Femur (tissue), 1 donor: ENCODE measurements around the gene MAGEF1.
"Not testable (repeated sequence)": the region's sequence is repeated elsewhere in the genome, so short reads cannot be mapped to it uniquely, and the experiment has no call there.

ENCODE experiments used
- DNase-seq: peaks from one replicate; pipeline ENCODE4 v3.0.0-alpha.2; 2017

The MAGEF1 gene

DNA sequence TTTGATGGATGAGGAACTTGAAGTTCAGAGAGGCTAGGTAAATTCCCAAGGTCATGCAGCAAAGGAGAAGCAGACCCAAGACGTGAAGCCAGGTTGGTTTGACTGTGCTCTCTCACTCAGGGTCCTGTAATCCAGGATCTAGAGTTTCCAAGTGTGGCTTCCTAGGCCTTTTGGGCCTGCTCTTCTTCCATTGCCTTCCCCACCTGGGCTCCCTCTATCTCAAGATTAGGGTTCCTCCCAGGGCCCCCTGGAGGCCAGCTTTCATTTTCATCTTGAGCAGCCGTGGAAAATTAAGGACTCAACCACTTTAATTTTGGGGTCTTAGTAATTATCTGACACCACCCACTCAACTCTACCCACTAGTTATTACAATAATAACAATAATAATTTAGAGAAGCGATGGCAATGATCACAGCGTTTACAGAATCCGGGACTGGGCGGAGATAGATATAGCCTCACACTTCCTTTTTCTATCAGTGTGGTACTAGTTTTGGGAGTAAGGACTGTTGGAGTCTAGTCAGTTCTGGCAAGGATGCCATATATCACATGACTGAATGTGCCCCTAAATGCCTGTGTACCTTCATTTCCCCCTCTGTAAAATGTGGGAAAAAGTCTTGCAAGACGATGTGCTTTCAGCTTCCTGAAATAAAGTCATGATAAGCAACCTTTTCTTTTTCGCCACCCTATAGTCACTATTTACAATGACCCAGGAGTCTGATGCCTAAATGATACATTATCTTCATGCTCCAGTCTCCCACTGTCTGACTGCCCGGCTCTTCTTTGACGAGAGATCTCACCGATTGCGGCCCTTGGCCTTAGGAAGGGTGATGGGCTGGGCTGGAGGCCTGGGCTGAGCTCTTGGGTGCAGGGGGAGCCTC, 30.2 kb upstream of the MAGEF1 start:
- no peak for DNase-seq

DNA sequence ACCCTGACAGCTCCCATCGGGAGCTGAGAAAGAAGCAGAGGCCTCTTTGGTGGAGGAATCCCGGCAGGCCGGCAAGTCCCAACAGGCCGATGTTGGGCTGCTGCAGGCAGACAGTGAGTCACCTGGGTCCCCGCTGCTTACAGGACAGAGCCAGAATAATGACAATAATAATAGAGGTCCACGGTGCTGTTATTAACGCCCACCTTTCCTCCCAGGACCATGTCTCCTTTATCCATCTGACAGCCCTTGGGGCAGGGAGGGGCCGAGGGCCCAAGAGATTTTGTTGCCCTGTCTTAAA, 29.3 kb upstream of the MAGEF1 start:
- DNase-seq: peak; percentile 7

DNA sequence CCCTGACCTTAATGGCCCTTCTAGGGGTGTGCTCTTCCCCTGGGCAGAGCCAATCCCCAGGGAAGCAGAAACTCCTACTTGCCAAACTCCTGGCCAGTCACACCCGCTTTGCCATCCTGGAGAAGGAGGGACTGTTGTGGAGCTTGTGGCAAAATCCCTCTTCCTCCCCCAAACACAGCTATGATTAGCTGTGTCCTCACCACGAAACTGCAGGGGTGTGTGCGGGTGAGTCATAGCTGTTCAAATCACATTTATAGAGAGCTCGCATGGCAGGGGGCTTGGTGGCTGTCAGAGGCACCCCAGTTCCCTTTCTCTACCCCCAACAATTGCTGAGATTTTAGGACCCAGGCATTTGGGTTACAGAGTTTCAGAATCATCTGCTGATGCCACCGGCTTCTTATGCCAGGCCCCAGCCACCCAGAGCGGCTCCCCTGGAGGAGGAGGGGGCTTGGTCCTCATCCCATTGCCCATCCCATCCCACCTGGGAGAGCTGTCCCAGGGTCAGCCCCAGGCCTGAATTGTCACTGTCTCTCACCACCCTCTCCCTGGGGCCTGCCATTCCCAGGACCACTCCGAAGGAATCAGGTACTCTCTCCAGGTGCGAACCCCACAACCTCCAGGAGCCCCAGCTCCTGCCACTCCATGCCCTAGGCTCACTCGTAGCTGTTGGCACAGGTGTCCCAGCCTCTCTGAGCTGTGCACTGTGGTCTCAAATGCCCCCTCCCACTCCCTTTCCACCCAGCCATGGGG, 28.8 kb upstream of the MAGEF1 start:
- DNase-seq: peak; percentile 56

DNA sequence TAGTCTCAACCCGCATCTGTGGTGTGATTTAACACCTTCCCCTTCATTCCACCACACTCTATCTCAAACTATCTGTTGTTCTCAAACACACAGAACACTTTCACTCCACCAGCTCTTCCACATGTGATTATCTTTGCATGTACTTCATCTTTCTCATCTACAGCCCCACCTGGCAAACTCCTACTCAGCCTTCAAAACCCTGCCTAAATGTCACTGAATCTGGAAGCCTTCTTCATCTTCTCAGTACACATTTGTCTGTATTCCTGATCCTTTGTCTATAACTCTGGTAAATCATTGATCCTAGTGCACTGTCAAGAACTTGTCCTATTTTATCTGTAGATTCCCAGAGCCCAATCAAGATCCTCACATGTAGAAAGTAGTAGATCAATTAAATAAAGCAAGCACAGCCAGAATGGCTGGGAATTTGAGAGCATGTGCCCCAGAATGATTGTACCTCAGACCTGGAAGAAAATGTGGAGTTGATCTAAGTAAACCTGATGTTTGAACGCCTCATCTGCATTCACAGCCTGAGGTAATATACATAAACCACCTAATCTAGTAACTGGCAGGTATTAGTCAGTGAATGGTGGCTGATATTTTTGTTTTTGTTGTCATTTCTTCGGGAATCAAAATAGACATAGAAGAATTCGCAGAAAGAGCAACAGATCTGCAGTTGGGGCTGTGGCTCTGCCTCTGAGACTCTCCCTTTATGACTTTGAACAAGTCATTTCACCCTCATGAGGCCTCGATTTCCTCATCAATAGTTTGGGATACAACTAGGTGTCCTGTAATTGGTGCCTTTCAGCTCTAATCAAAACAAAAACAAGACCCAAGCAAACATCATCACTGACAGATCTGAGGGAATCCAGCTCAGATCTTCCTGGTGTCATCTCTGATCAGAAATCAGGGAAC, 28.0 kb upstream of the MAGEF1 start:
- no peak for DNase-seq

DNA sequence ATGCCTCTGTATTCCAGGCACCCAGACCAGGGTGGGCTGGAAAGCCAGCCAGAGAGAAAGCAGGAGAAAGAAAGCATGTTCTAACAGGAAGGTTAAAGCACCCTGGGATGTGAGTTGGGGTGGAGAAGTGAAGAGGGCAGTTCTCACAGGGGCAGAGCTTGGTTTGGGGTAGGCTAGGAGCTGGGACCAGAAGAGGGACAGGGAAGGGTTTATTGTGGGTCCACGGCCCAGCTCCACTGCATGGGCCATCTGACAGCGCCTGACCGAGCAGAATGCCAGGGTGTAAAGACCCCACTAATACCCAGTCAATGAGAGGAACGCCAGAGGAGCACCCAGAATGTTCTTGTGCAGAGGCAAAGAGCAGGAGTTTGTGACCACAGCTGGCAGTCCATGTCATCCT, 27.1 kb upstream of the MAGEF1 start:
- peak; percentile 9 for DNase-seq

DNA sequence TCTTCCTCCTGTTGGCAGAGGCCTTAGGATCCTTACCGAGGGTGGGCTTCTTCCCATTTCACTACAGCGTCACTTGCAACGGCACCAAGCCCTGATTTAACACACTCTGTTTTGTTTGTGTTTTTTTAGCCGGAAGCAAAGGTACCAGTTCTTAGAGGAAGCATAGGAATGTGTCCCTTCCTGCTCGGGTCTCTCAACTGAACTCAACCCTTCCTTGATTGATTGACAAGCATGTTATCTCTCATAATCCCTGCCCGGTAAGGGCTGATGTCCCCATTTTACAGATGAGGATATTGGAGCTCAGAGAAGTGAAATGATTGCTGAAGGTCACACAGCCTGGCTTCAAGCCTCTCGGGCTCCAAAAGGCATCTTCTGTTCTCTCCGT, 26.6 kb upstream of the MAGEF1 start:
- peak; percentile 1 for DNase-seq

DNA sequence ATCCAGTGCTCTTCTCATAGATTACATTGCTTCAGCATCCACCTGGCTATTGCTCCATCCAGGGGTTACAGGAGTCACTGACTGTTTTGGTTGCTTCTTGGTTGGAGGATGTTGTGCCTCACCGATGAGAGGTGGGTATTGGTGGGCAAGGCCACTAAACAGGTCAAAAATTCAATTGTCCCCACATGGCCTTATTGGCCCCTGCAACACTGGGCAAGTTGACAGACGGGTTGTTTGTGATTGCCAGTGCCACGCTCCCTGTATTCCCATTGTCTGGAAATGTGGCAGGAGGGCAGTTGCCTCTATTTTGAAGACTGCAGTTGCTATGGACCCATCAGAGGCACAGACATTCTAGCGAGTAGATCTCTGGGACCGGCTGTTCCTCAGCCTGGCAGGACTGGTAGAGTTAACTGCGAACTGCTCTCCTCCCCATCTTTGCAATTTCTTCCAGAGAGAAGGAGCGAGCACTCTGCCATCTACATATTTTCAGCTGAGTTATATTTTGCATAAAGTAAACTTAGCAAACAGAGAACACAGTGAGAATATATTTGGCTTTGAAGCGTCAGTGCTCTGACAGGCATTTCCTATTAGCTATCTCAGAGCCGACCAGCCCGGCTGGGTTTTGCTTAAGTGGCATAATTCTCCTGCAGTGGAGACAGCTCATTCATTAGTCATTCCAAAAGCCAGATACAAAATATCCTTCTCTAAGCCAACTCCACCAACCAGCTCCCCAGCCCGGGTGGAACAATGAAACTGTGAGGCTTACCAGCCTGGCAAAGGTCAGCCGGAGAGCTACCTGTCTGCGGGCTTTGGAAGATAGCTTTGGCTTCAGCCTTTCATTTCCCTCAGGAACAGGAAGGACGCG, 26.0 kb upstream of the MAGEF1 start:
- peak; percentile 16 for DNase-seq

DNA sequence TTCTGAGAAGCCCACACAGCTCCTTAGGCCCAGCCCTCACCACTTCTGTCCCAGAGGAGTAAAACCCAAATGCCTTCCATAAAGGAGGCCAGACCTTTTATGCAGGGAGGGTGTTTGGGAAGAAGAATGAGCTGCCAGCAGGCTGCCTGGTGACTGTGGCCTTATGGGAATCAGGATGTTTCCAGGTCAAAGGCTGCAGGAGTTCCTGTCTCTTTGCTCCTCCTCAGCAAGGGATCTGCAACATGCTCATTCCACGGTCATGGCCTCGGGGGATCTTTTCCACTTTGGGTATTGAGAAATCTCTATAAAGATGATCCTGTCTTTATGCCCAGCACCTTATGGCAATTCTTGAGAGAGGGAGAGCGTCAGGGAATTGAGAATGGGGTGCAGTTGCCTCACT, 25.2 kb upstream of the MAGEF1 start:
- DNase-seq: no peak

DNA sequence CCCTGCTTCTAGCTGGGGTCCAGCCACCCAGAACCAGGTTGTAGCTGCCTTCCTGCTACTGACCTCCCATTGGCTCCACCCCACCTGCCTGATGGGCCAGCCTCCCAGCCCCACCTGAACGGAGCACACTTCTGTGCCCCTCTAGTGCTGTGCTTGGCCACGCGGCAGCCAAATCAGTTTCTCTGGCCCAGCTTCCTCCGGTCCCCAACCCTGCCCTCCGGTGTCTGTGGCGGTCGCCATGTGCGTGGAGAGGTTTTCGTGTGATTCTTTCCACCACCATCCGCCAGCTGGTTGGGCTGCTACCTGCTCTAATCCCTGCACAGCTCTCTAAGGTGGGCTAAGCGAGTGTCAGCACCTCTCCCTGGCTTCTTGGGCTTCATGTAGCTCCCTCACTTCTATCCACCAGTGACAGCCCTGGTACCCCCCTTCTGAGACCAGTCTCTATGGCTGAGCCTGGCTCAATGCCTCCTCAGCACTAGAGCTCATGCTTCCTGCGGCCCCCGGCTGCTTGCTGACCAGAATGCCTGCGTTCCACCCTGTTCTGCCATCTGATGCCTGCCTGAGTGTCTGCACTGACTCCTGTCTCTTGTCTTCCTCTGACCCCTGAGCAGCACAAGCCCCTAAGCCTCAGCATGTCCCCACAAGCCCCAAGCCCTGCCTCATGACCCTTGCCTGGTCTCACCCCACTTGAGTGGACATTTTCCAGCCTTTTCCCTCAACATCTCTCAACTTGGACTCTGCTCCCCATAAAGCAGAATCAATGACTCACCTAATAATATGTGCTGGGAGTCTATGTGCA, 23.2 kb upstream of the MAGEF1 start:
- no peak for DNase-seq

DNA sequence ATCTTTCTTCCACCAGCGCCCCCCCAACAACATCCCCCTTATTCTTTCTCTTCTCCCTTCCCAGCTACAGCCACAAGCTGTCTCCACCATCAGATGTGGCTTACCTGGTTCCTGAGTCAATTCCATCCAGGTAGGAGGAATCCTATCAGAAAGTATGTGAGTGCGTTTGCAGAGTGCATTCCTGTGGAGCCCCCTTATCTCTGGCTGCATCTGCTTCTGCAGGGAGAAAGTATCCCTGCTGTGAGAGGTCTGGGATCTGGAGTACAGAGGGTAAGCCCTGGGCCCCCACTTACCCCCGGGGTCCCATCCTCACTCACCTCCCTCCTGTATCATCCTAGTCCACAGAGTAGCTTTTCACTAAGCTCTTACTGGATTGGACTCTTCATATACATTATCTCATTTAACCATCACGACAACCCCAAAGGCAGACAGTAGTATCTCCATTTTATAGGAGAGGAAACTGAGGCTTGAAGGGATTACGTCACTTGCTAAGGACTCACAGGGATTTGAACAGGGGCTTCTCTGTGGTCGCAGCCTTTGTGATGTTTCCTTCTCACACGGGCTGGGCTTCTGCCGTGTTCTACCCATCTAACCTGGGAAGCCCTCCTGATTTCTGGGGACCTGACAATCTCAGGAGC, 22.2 kb upstream of the MAGEF1 start:
- DNase-seq: no peak

DNA sequence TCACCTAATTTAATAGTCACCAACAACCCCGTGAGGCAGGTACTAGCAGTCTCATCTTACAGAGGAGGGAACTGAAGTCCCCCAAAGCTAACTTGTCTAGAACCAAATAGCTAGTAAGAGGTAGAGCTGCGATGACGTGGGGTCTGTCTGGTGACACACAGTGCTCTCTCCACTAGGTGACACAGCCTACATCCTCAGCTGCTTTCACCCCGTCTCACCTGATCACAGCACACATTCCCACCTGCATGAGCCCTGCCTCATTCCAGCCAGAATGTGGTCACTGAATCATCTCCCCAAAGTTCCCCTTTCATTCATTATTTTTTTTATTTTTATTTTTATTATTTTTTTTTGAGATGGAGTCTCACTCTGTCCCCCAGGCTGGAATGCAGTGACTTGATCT, 21.3 kb upstream of the MAGEF1 start:
- DNase-seq: no peak

DNA sequence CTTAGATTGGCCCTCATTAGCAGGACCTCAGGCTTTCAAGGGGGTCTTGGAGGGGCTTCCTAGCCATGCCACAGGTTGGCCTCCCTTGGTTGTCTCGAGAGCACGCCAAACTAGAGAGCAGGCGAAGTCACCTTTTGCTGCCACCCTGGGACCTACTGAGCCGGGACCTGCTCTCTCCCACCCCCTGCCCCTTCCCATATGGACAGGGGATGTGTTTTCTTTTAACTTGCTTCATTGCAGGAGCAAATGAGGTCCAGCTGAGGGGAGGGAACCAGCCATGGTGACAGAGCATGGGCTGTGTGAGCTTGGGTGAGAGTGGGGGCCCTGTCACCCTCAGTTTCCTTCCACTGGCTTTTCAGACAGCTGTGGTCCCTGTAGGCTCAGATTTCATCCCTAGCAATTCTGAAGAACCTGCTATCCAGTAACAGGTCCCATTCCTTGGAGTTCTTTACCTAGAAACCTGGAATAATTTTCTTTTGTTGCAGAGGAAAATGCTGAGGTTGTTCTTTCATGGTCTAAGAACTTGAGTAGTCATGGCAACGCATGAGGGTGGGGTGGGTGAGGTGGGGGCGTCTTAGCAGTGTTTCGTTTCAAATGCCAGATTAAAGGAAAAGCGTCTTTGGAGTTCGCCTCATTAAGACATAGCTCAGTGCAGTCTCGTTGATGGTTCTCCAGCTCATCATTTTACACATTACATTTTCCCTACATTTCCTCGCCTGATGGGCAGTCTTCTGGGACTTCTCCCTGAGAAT, 20.1 kb upstream of the MAGEF1 start:
- DNase-seq: no peak

DNA sequence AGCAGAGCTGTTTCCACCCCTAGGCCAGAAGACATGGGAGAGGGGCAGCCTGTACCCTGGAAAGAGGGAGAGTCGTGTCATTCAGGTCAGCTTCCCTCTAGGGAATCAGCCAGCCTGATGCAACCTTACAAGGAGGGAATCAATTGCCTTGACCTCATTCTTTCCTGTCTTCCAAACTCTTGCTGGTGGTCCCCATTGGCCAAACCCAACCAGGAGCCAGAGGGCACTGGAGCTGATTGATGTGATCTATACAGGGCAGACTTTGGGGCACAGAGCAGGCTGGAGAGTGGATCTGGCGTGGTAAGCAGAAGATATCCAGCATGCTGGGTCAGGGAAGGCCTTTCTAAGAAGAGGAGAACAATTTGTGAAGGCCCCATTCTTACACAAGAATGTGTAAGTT, 19.1 kb upstream of the MAGEF1 start:
- DNase-seq: no peak

DNA sequence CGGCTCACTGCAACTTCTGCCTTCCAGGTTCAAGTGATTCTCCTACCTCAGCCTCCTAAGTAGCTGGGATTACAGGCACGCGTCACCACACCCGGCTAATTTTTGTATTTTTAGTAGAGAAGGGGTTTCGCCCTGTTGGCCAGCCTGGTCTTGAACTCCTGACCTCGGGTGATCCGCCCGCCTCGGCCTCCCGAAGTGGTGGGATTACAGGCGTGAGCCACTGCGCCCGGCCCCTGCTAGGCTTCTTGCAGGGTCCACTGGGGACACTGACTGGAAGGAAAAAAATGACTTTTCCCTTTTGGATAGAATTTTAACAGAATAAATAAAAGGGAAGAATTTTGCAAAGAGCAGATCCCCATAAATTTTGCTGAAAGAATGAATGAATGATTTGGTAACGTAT, 17.3 kb upstream of the MAGEF1 start:
- DNase-seq: not testable (repeated sequence)

DNA sequence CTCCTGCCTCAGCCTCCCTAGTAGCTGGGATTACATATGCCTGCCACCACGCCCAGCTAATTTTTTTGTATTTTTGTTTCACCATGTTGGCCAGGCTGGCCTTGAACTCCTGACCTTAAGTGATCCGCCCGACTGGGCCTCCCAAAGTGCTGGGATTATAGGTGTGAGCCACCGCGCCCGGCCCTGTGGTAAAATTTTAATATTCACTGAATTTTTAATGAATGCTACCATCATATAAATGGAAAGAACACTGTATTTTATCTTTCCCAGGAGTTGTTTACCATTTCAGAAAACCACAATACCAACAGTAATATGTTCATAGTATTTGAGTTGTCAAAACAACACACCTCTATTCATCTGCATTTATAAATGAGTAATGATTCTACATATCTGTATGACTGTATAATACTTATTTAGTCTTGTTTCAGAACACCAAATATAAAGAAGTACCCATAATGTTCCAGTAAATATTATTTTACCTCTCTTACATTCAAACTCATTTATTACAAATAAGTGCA, 16.2 kb upstream of the MAGEF1 start:
- DNase-seq: no peak

DNA sequence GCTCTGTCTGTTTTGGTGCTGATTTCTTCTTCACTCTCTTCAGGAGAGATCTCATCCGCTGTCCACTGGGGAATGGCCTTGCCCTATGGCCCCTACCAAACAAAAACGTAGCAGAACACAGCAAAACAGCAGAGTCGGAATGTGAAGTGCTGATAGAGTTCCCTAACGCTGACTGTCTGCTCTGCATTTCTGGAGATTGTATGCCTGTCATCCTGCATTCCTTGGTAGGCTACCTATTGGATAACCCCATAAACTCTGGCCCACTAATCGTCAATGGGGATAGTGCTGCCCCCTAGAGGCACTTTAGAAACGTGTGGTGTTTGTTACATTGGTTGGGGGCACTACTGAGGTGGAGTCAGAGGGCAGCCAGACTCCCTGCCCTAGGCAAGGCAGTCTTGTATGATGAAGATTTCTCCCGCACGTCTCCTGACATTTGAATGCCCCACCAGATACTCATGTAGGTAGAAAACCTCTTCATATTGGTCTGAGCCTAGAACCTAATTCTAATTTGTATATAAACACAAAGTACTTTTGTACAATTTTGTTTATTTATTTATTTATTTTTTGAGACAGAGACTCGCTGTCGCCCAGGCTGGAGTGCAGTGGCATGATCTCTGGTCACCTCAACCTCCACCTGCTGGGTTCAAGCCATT, 15.6 kb upstream of the MAGEF1 start:
- DNase-seq: peak; percentile 76

DNA sequence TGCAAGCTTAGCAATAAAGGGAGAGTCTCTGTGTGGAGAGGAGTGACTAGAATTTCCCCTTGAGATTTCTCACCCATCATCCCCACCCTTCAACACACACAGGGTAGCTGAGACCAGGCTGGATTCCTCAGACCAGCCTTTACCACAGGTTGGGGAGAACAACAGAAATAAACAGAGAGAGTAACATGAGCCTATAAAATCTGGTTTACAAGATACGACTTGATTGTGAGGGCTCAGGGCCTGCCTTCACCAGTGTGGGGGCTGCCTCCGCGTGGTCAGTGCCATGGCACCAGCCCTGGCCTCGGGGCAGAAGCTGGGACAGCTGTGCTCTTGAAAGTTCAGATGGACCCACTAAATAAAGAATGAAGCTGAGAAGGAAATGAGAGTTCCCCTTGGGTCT, 14.6 kb upstream of the MAGEF1 start:
- no peak for DNase-seq

DNA sequence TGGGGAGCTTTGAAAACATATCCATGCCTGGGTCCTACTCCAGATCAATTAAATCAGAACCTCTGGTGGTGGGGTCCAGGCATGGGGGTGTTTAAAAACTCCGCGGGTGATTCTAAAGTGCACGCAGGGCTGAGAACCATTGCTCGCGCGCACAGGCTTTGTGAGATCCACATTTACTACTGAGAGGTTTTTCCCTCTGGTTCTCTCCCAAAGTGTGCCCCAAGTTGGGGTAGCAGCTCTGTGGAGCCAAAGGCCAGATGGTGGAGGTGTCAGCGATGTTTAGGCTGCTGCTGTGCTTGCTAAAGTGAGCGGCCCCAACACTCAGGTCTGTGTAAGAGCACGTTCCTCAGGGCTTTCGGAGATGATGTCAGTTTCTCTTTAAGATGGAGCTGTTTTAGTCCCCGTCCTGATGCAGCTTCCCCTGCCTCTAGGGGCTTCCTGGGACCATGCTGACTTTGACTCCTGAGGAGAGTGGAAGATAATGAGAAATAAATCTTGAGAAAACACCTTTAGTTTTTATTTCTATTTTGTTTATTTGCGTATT, 13.4 kb upstream of the MAGEF1 start:
- DNase-seq: no peak

DNA sequence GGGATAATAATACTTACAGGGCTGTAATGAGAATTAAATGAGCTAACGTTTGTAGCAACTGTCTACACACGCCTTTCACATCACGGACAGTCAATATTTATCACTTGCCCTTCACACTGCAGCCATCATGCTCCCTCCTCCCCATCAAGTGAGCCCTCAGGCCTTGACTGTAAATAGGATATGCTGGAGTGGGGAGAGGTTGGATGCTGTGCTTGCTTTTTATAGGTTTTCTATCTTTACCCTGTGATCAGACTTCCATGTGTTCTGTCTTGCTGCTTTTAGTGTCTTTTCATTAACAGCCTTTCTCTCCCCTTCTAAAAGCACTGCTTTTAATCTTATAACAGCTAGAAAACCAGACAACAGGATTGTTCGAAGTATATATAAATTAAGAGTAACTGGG, 12.8 kb upstream of the MAGEF1 start:
- DNase-seq: no peak
